Astrocyte (in vitro differentiated cells and primary cell): ENCODE measurements around the gene MB. TPM values are rescaled to one million over a fixed set of nuclear protein-coding genes. Genes with fewer than 3 reads are reported as not detected.
A peak's percentile ranks its signal among the peaks of the same experiment; 100 is the strongest.

ENCODE experiments used
- DNase-seq: peaks from one replicate; pipeline ENCODE4 v3.0.0-alpha.2; 2010; ENCODE audit warnings: low read depth
- FAIRE-seq: peaks from 2 replicates; lab custom pipeline; 2011; peaks lifted over from hg19 to GRCh38; lab: Jason Lieb, UNC
- H2AFZ ChIP-seq: 2 replicates; pipeline ENCODE4 v1.6.0; 2012; ENCODE audit warnings: low read depth, low read length, inconsistent platforms
- H3K27ac ChIP-seq: 2 replicates; pipeline ENCODE4 v1.5.1; 2011; ENCODE audit warnings: low read depth, low read length, inconsistent platforms
- H3K27me3 ChIP-seq: 2 replicates; pipeline ENCODE4 v1.6.0; 2011; ENCODE audit warnings: low read length, inconsistent platforms; ENCODE audit not compliant: insufficient read depth
- H3K36me3 ChIP-seq: 2 replicates; pipeline ENCODE4 v1.5.1; 2011; ENCODE audit warnings: low read length, inconsistent platforms; ENCODE audit not compliant: insufficient read depth
- H3K4me1 ChIP-seq: 2 replicates; pipeline ENCODE4 v1.5.1; 2011; ENCODE audit warnings: low read length, inconsistent platforms; ENCODE audit not compliant: insufficient read depth
- H3K4me2 ChIP-seq: 2 replicates; pipeline ENCODE4 v1.6.0; 2012; ENCODE audit warnings: low read length, inconsistent platforms
- H3K4me3 ChIP-seq: 2 replicates; pipeline ENCODE4 v1.5.1; 2011; ENCODE audit warnings: low read depth, mild to moderate bottlenecking, low read length, inconsistent platforms; ENCODE audit not compliant: insufficient read depth
- H3K79me2 ChIP-seq: 2 replicates; pipeline ENCODE4 v1.6.0; 2012; ENCODE audit warnings: mild to moderate bottlenecking, low read length, inconsistent platforms; ENCODE audit not compliant: insufficient read depth
- H3K9ac ChIP-seq: 2 replicates; pipeline ENCODE4 v1.6.0; 2012; ENCODE audit warnings: mild to moderate bottlenecking, low read length, inconsistent platforms
- H3K9me3 ChIP-seq: 2 replicates; pipeline ENCODE4 v1.5.1; 2012; ENCODE audit warnings: low read depth, mild to moderate bottlenecking, low read length, inconsistent platforms; ENCODE audit not compliant: insufficient read depth
- H4K20me1 ChIP-seq: 2 replicates; pipeline ENCODE4 v1.6.0; 2012; ENCODE audit warnings: low read length, inconsistent platforms; ENCODE audit not compliant: insufficient read depth
- H3K27ac Mint-ChIP-seq: one replicate; pipeline ENCODE4 v1.8.0; 2021; ENCODE audit warnings: mild to moderate bottlenecking, mixed read lengths; ENCODE audit not compliant: unreplicated experiment
- H3K27me3 Mint-ChIP-seq: one replicate; pipeline ENCODE4 v1.8.0; 2021; ENCODE audit warnings: low read depth, mixed read lengths; ENCODE audit not compliant: unreplicated experiment
- H3K36me3 Mint-ChIP-seq: one replicate; pipeline ENCODE4 v1.8.0; 2021; ENCODE audit warnings: low read depth, mixed read lengths; ENCODE audit not compliant: unreplicated experiment
- H3K4me1 Mint-ChIP-seq: one replicate; pipeline ENCODE4 v1.8.0; 2021; ENCODE audit warnings: low read depth, mixed read lengths; ENCODE audit not compliant: unreplicated experiment
- H3K4me3 Mint-ChIP-seq: one replicate; pipeline ENCODE4 v1.8.0; 2021; ENCODE audit warnings: mild to moderate bottlenecking, moderate library complexity, mixed read lengths; ENCODE audit not compliant: unreplicated experiment
- H3K9me3 Mint-ChIP-seq: one replicate; pipeline ENCODE4 v1.8.0; 2021; ENCODE audit warnings: mild to moderate bottlenecking, mixed read lengths; ENCODE audit not compliant: unreplicated experiment
- CTCF ChIP-seq: IDR thresholded peaks from 2 replicates; pipeline ENCODE4 v1.5.1; 2011; ENCODE audit warnings: low read depth, mild to moderate bottlenecking, inconsistent platforms, low read length, moderate library complexity; ENCODE audit not compliant: insufficient read depth
- EZH2 ChIP-seq: IDR thresholded peaks from 2 replicates; pipeline ENCODE4 v1.6.1; 2012; ENCODE audit warnings: mild to moderate bottlenecking, low read length, inconsistent platforms; ENCODE audit not compliant: insufficient read depth
- total RNA-seq: library from RNA; stranded (reverse); gene quantifications from 2 replicates; pipeline ENCODE4 v1.2.1, GENCODE V29; 2021

Gene MB
- total RNA-seq, 1 donor from 2014 or later = not detected

GRCh38 chr22:35564975-35565867 lies 51.9 kb downstream of the MB start:
- Histone ChIP-seq H3K27ac (no peak overlapping the region), H3K27me3 (peaks cover 8% of the 10 kb centered on the region), H3K9me3 (no peaks in the 10 kb centered on the region), H3K36me3 (no peaks in the 10 kb centered on the region), H4K20me1 (no peaks in the 10 kb centered on the region), H2AFZ (no peak overlapping the region), H3K4me2 (peak overlapping the region; percentile 38), H3K4me1 (peaks cover 32% of the 10 kb centered on the region), H3K4me3 (no peak overlapping the region), H3K79me2 (no peaks in the 10 kb centered on the region), H3K9ac (no peak overlapping the region)
- peaks cover 30% of the 10 kb centered on the region for H3K4me1 Mint-ChIP-seq
- H3K4me3 Mint-ChIP-seq = no peak overlapping the region
- FAIRE-seq (peak; percentile 81), DNase-seq (peak; percentile 74)
- H3K36me3 Mint-ChIP-seq = no peaks in the 10 kb centered on the region
- H3K27ac Mint-ChIP-seq = no peak overlapping the region
- H3K9me3 Mint-ChIP-seq = no peaks in the 10 kb centered on the region
- no peak for TF ChIP-seq EZH2
- TF ChIP-seq CTCF = no peak
- peaks cover 21% of the 10 kb centered on the region for H3K27me3 Mint-ChIP-seq

GRCh38 chr22:35563211-35563610 lies 53.9 kb downstream of the MB start:
- Histone ChIP-seq H3K9me3 (peaks cover 4% of the 10 kb centered on the region), H3K36me3 (no peaks in the 10 kb centered on the region), H3K27me3 (peaks cover 8% of the 10 kb centered on the region), H3K4me2 (no peak overlapping the region), H2AFZ (no peak overlapping the region), H4K20me1 (no peaks in the 10 kb centered on the region), H3K9ac (no peak overlapping the region), H3K4me3 (no peak overlapping the region), H3K27ac (no peak overlapping the region), H3K79me2 (no peaks in the 10 kb centered on the region), H3K4me1 (peaks cover 25% of the 10 kb centered on the region)
- Mint-ChIP-seq H3K4me1 (peaks cover 28% of the 10 kb centered on the region), H3K27me3 (peaks cover 19% of the 10 kb centered on the region), H3K27ac (peak overlapping the region; percentile 72), H3K9me3 (peaks cover 2% of the 10 kb centered on the region), H3K36me3 (no peaks in the 10 kb centered on the region), H3K4me3 (no peak overlapping the region)
- TF ChIP-seq EZH2 (no peak), CTCF (no peak)
- DNase-seq (no peak), FAIRE-seq (no peak)
